ENCODE measurements around the gene H1-8. TPM values are rescaled to one million over a fixed set of nuclear protein-coding genes. Genes with fewer than 3 reads are reported as not detected.

H1-8 gene
- total RNA-seq, 1 experiment from 2014 or later: not detected

DNA sequence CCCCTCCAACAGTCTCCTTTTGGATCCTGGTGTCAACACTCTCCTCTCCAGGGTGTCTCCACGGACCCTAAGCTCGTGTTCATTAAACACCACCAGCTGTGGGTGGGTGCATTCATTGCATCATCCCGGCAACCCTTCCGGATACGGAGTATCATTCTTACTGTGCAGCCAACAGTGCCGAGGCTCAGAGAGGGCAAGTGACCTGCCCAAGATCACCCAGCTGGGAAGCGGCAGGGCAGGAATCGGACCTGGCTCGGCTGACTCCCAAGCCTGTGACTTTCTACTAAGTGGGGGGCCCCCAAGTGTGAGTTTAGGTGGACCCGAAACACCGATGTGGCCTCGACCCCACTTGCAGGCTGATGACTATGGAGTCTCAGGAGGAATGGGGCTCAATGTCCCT lies 20.4 kb downstream of the H1-8 start:
- Mint-ChIP-seq H3K4me1 (peaks cover 5 to 15% of the 10 kb centered on the region in 2 experiments), H3K27ac (no peak overlapping the region; a peak in 1 of 7 replicates), H3K27me3 (ENCODE audit: low read depth) (no peaks in the 10 kb centered on the region), H3K9me3 (no peaks in the 10 kb centered on the region), H3K36me3 (ENCODE audit: insufficient read depth in 1 of 3, low read depth in 3 of 3) (peaks cover 0 to 10% (median under 1%) of the 10 kb centered on the region in 3 experiments; a peak in 3 of 7 replicates), H3K4me3 (no peak overlapping the region)
- no peak overlapping the region for H3K56ac ChIP-seq (ENCODE audit: insufficient read length, low read depth, low read length)
- no peak overlapping the region for H4K5ac ChIP-seq (ENCODE audit: insufficient read length, low read depth, low read length)
- H2AK5ac ChIP-seq (ENCODE audit: insufficient read length, low read length): no peak overlapping the region
- H3K79me1 ChIP-seq (ENCODE audit: insufficient read depth, low read depth, low read length, poor library complexity, severe bottlenecking): no peaks in the 10 kb centered on the region
- no peak overlapping the region for H2AFZ ChIP-seq (ENCODE audit: low read length)
- no peak overlapping the region for H3K18ac ChIP-seq (ENCODE audit: insufficient read length, low read depth, low read length)
- H4K91ac ChIP-seq (ENCODE audit: insufficient read length, low read depth, low read length): no peak overlapping the region
- no peaks in the 10 kb centered on the region for H4K20me1 ChIP-seq (ENCODE audit: control insufficient read depth, insufficient read depth, insufficient read length)
- H3T11ph ChIP-seq (ENCODE audit: low read length): no peak overlapping the region
- no peak overlapping the region for H3K23ac ChIP-seq (ENCODE audit: insufficient read length, low read depth, low read length)
- H3K4ac ChIP-seq (ENCODE audit: low read depth, low read length): no peak overlapping the region
- H3K9ac ChIP-seq (ENCODE audit: extremely low read depth, insufficient read length, low read length): no peak overlapping the region
- H2BK15ac ChIP-seq (ENCODE audit: low read depth, low read length): no peak overlapping the region
- H3K79me2 ChIP-seq (ENCODE audit: insufficient read depth, low read length): no peaks in the 10 kb centered on the region
- H2BK120ac ChIP-seq (ENCODE audit: low read depth, low read length, poor library complexity, severe bottlenecking): no peak overlapping the region
- H3K23me2 ChIP-seq (ENCODE audit: insufficient read length, low read depth, low read length, poor library complexity, severe bottlenecking): no peaks in the 10 kb centered on the region
- H2BK5ac ChIP-seq (ENCODE audit: insufficient read length, low read length): no peak overlapping the region
- H3K14ac ChIP-seq (ENCODE audit: insufficient read depth, low read length): no peak overlapping the region
- H3K27ac ChIP-seq (ENCODE audit: insufficient read length, low read depth, low read length): no peak overlapping the region
- H3K4me2 ChIP-seq (ENCODE audit: insufficient read depth, insufficient read length, low read length): no peak overlapping the region
- H2BK20ac ChIP-seq (ENCODE audit: low read depth, low read length, poor library complexity, severe bottlenecking): no peak overlapping the region
- H4K8ac ChIP-seq (replicated peaks; ENCODE audit: insufficient read length, low read depth, low read length): no peak overlapping the region
- H3K9me3 ChIP-seq (ENCODE audit: control insufficient read depth, low read depth, low read length): no peaks in the 10 kb centered on the region
- WGBS (ENCODE audit: extremely low coverage, insufficient read length, low lambda C conversion rate): no CpG with 5 or more reads among the region's 12 CpGs
- no peaks in the 10 kb centered on the region for H3K4me1 ChIP-seq (ENCODE audit: insufficient read depth, low read length)
- no peak overlapping the region for H2BK12ac ChIP-seq (ENCODE audit: insufficient read length, low read depth, low read length)
- DNase-seq: no peak
- H3K27me3 ChIP-seq (ENCODE audit: insufficient read depth, low read length): no peaks in the 10 kb centered on the region
- TF ChIP-seq, protein P1, sequence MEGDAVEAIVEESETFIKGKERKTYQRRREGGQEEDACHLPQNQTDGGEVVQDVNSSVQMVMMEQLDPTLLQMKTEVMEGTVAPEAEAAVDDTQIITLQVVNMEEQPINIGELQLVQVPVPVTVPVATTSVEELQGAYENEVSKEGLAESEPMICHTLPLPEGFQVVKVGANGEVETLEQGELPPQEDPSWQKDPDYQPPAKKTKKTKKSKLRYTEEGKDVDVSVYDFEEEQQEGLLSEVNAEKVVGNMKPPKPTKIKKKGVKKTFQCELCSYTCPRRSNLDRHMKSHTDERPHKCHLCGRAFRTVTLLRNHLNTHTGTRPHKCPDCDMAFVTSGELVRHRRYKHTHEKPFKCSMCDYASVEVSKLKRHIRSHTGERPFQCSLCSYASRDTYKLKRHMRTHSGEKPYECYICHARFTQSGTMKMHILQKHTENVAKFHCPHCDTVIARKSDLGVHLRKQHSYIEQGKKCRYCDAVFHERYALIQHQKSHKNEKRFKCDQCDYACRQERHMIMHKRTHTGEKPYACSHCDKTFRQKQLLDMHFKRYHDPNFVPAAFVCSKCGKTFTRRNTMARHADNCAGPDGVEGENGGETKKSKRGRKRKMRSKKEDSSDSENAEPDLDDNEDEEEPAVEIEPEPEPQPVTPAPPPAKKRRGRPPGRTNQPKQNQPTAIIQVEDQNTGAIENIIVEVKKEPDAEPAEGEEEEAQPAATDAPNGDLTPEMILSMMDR (conservative IDR thresholded peaks at IDR 0.05): no peak

Measured in H9 (cell line).